ENCODE measurements around the gene RSRC1. TPM values are rescaled to one million over a fixed set of nuclear protein-coding genes. Genes with fewer than 3 reads are reported as not detected.

Gene RSRC1
- total RNA-seq, 1 donor from 2014 or later = 36.9 TPM

GRCh38 chr3:158453865-158454264 lies 344.0 kb downstream of the RSRC1 start:
- Mint-ChIP-seq H3K27ac (ENCODE audit: unreplicated experiment) (no peak overlapping the region), H3K4me1 (no peaks in the 10 kb centered on the region), H3K27me3 (ENCODE audit: low read depth) (no peaks in the 10 kb centered on the region), H3K36me3 (ENCODE audit: low read depth) (no peaks in the 10 kb centered on the region), H3K4me3 (no peak overlapping the region), H3K9me3 (no peaks in the 10 kb centered on the region)
- TF ChIP-seq CTCF (conservative IDR thresholded peaks at IDR 0.05) = no peak
- no peak for DNase-seq (ENCODE audit: low read depth, low spot score)

DNA sequence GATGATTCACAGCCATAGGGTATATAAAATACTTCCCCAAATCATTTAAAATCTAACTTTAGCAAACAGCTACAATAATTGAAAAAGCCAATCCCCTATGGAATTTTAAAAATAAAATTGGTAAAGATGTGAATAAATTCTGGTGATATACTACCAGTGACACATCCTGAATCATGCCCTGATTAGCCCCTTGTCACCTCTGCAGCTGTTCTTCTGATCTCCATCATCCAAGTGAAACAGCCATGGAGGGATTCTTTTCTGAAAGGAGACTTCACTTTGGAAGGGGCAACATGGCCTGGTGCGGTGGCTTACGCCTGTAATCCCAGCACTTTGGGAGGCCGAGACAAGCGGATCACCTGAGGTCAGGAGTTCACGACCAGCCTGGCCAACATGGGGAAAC lies 345.5 kb downstream of the RSRC1 start:
- Mint-ChIP-seq H3K27ac (ENCODE audit: unreplicated experiment) (no peak overlapping the region), H3K27me3 (ENCODE audit: low read depth) (no peaks in the 10 kb centered on the region), H3K36me3 (ENCODE audit: low read depth) (no peaks in the 10 kb centered on the region), H3K9me3 (no peaks in the 10 kb centered on the region), H3K4me3 (no peak overlapping the region), H3K4me1 (no peaks in the 10 kb centered on the region)
- no peak for TF ChIP-seq CTCF (conservative IDR thresholded peaks at IDR 0.05)
- no peak for DNase-seq (ENCODE audit: low read depth, low spot score)

GRCh38 chr3:158456114-158456513 lies 346.2 kb downstream of the RSRC1 start:
- no peaks in the 10 kb centered on the region for H3K36me3 Mint-ChIP-seq (ENCODE audit: low read depth)
- H3K27me3 Mint-ChIP-seq (ENCODE audit: low read depth) = no peaks in the 10 kb centered on the region
- no peaks in the 10 kb centered on the region for H3K4me1 Mint-ChIP-seq
- H3K4me3 Mint-ChIP-seq = no peak overlapping the region
- no peak for TF ChIP-seq CTCF (conservative IDR thresholded peaks at IDR 0.05)
- H3K27ac Mint-ChIP-seq (ENCODE audit: unreplicated experiment) = no peak overlapping the region
- DNase-seq (ENCODE audit: low read depth, low spot score) = no peak
- no peaks in the 10 kb centered on the region for H3K9me3 Mint-ChIP-seq

DNA sequence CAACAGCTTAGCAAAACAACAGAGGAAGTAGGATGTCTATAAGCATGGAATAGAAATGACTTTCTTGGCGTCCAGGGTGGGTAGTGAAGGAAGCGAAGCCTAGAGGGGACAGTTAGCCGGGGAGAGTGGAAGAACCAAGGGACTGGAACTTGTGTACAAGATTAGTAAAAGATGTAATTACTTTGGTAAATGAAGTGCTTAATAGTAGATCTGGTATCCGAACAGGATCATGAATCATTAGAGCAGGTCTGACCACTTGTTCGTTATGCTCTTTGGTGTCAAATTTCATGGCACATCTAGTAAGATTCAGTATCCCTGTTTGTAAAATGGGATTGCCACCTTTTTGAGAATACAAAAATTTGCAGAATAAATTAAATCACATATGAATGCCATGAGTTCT lies 348.6 kb downstream of the RSRC1 start:
- H3K4me3 Mint-ChIP-seq = no peak overlapping the region
- no peaks in the 10 kb centered on the region for H3K9me3 Mint-ChIP-seq
- H3K36me3 Mint-ChIP-seq (ENCODE audit: low read depth) = no peaks in the 10 kb centered on the region
- DNase-seq (ENCODE audit: low read depth, low spot score) = no peak
- TF ChIP-seq CTCF (conservative IDR thresholded peaks at IDR 0.05) = no peak
- no peaks in the 10 kb centered on the region for H3K4me1 Mint-ChIP-seq
- H3K27me3 Mint-ChIP-seq (ENCODE audit: low read depth) = no peaks in the 10 kb centered on the region
- no peak overlapping the region for H3K27ac Mint-ChIP-seq (ENCODE audit: unreplicated experiment)

GRCh38 chr3:158460926-158461325 lies 351.0 kb downstream of the RSRC1 start:
- no peak overlapping the region for H3K27ac Mint-ChIP-seq (ENCODE audit: unreplicated experiment)
- no peaks in the 10 kb centered on the region for H3K4me1 Mint-ChIP-seq
- H3K36me3 Mint-ChIP-seq (ENCODE audit: low read depth) = no peaks in the 10 kb centered on the region
- no peaks in the 10 kb centered on the region for H3K27me3 Mint-ChIP-seq (ENCODE audit: low read depth)
- no peak for TF ChIP-seq CTCF (conservative IDR thresholded peaks at IDR 0.05)
- H3K4me3 Mint-ChIP-seq = no peak overlapping the region
- no peak for DNase-seq (ENCODE audit: low read depth, low spot score)
- H3K9me3 Mint-ChIP-seq = no peaks in the 10 kb centered on the region

GRCh38 chr3:158463556-158463955 lies 353.7 kb downstream of the RSRC1 start:
- Mint-ChIP-seq H3K27ac (ENCODE audit: unreplicated experiment) (no peak overlapping the region), H3K4me1 (no peaks in the 10 kb centered on the region), H3K36me3 (ENCODE audit: low read depth) (no peaks in the 10 kb centered on the region), H3K9me3 (no peaks in the 10 kb centered on the region), H3K4me3 (no peak overlapping the region), H3K27me3 (ENCODE audit: low read depth) (no peaks in the 10 kb centered on the region)
- TF ChIP-seq CTCF (conservative IDR thresholded peaks at IDR 0.05) = no peak
- no peak for DNase-seq (ENCODE audit: low read depth, low spot score)

Measured in neural crest cell (in vitro differentiated cells).